ENCODE data around the gene SLC29A1.

Gene SLC29A1

GRCh38 chr6:44256775-44257024, 33.3 kb downstream of the SLC29A1 start:
- DNase-seq = no peak

- peak; percentile 82 for DNase-seq
These were observed 33.8 kb downstream of the SLC29A1 start, which contains the start of gene SLC35B2 for GRCh38 chr6:44257025-44257752. Gene SLC35B2, minus strand, starts transcription at chr6:44257528. Its CDS starts 118 bp downstream, at chr6:44257410.

DNA sequence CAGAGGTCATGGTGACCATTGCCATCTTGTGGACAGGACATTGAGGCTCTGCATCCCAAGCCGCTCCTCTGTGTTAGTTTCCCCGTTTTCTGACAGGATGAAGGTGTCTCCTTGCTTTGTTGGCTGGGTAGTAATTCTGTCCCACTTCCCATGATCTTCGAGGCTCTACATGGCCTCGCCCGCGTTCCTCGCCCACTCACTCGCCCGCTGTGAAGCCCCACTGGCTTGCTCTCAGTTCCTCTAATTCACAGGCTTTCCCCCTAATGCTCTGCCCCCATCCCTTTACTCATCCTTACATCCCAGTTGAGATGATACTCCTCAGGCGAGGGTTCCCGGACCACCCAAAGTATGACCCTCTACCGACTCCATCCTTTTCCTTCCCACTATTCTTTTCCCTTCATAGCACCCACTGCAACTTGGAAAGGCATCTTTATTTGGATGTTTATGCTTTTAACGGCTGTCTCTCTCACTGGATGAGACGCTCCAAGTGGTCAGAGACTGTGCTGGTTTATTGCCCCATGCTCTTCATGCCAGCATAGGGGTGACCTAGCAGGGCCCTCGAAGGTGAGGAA, 34.4 kb downstream of the SLC29A1 start:
- no peak for DNase-seq

- no peak for DNase-seq
These were observed 35.0 kb downstream of the SLC29A1 start for GRCh38 chr6:44258325-44258863.

DNA sequence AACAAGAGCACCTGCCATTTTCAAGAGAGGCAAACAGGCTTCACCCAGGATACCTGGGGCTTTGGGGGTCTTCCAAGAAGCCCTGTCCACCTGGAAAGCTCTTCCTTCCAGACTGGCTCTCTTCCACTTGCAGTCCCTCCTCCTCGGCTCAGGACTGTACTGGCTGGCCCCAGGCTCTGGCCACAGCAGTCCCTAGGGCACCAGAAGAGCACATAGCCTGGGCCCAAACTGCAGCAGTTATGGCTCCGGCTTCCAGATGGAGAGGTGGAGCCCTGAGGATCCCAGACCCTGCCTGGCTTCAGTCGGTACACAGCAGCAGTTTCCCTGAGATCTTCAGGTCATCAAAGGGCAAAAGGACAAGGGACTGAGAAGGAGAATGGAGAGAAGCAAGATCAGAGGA, 35.5 kb downstream of the SLC29A1 start:
- no peak for DNase-seq

DNA sequence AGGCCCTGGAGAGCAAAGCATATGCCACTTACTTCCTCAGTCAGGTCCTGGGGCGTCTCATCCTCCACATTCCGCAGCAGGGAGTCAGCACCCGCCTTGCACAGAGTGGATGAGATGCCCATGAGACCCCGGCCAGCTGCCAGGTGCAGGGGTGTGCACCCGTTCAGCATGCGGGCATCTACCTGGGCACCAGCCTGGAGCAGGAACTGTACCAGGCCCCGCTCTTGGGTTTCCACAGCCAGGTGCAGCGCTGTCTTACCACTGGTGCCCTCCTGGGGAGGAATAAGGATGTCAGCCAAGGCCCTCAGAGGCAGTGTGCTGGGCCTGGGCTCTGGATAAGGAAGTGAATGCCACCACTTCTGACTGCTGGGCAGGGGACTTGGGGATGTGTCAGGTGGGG, 36.6 kb downstream of the SLC29A1 start:
- no peak for DNase-seq

- DNase-seq = no peak
These were observed 37.3 kb downstream of the SLC29A1 start for GRCh38 chr6:44260451-44261297.

DNA sequence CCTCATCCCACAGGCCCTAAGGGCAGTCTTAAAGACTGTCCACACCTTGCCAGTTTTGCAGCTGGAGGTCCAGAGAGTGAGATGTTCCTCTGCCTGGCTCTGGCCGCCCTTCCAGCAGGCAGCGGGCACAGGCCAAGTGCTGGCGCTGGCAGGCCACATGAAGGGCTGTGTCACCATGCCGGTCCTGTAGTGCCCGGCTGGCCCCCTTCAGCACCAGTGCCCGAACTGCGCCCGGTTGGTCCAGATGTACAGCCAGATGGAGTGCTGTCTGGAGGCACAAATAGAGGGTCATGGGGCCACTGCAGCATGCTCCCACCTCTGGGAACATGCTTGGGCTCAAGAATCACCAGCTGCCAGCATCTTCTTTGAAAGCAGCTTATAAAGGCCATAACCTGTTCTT, 38.2 kb downstream of the SLC29A1 start:
- DNase-seq = no peak

- DNase-seq = no peak
These were observed 39.3 kb downstream of the SLC29A1 start for GRCh38 chr6:44262467-44263353.

- no peak for DNase-seq
These were observed 40.1 kb downstream of the SLC29A1 start for GRCh38 chr6:44263354-44264100.

- no peak for DNase-seq
These were observed 41.0 kb downstream of the SLC29A1 start for GRCh38 chr6:44264154-44265006.

DNA sequence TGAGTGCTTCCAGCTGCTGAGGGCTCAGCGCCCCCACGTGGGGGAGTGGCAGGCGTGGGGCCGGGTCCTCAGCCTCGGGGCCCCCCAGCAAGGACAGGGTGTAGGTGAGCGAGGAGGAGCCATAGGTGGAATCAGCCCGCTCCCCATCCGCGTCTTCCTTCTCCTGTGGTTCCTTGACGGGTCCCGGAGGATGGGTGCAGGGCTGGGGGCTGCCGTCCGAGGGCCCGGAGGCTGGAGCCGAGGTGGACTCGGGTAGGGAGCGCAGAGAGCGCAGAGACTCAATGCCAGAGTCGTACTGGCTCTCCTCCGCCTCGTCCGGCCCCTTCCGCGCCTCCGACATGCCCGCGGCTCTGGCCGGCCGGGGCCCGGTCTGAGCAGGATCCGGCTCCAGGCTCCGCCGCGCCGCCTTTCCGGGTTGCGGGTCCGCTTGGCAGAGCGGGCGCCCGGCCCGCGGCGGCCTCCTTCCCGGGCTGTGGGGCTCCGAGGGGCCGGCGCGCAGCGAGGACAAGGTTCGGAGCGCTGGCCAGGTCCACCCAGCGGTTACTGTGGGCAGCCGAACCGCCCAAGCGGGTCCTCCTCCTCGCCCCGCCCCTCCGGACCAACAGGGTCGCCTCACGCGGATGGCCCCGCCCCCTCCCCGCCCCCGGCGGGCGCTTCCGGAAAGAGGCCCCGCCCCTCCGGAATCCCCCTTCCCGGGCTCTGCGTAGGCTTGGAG, 41.8 kb downstream of the SLC29A1 start, which contains the start of gene NFKBIE:
TSS of gene NFKBIE (minus strand) at position 545 of the 715 bp plus-strand sequence. CDS start at position 340, 205 bp downstream.
- peak; percentile 93 for DNase-seq

DNA sequence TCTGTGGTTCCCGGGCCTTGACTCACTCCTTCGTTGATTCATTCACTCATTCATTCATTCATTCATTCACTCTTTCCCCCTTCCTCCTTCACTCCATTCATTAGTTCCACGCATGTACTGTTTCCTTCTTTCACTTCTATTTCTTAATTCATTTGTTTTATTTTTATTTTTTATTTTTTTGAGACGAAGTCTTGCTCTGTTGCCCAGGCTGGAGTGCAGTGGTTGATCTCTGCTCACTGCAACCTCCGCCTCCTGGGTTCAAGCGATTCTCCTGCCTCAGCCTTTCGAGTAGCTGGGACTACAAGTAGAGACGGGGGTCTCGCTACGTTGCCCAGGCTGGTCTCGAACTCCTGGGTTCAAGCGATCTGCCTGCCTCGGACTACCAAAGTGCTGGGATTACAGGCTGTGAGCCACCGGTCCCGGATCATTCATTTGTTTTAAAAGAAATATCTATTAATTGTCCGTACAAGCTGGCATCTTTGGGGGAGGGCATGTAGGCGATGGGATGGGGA, 42.4 kb downstream of the SLC29A1 start:
- no peak for DNase-seq

DNA sequence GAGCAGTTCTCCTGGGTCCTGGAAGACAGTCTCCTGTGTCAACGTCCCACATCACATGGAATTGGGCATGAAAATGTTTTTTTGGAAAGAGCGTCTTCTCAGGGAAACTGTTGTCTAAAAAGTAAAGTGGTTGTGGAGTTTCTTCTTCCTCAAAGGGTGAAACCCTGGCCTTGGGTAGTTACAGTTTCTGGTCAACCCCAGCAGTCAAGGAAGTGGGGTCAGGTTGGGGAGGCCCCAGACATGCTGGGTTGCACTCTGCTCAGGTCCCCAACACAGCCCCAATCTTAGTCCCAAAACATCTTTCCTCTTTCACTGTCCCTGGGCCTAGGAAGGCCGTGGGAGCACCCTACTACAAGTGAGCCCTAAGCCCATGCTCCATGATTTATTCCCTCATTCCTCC, 43.0 kb downstream of the SLC29A1 start:
- no peak for DNase-seq

GRCh38 chr6:44267252-44267651, 43.9 kb downstream of the SLC29A1 start:
- no peak for DNase-seq

DNA sequence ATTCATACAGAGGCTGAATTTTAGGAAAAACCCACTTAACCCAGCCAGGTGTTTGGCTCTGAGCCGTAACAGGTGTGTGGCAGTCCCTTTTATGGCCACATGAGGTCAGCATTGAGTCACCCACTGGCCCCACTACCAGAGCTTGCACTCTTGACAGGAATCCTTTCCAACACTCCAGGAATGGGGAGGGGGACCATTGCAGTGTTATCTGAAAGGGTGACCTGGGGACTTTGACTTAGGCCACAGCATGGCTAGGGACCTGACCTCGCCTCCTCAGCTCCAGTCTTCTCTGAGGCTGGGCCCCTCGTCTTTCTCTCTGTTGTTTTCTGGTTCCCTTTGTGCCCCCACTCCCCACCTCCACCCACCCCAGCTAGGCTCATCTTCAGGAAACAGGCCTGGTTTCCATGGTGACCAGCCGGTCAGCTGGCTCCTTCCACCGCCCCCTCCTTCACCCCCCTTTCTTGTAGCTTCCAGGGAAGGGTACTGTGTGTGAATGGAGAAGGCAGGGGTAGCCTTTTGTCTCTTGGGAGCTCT, 44.8 kb downstream of the SLC29A1 start:
- peak; percentile 40 for DNase-seq

DNA sequence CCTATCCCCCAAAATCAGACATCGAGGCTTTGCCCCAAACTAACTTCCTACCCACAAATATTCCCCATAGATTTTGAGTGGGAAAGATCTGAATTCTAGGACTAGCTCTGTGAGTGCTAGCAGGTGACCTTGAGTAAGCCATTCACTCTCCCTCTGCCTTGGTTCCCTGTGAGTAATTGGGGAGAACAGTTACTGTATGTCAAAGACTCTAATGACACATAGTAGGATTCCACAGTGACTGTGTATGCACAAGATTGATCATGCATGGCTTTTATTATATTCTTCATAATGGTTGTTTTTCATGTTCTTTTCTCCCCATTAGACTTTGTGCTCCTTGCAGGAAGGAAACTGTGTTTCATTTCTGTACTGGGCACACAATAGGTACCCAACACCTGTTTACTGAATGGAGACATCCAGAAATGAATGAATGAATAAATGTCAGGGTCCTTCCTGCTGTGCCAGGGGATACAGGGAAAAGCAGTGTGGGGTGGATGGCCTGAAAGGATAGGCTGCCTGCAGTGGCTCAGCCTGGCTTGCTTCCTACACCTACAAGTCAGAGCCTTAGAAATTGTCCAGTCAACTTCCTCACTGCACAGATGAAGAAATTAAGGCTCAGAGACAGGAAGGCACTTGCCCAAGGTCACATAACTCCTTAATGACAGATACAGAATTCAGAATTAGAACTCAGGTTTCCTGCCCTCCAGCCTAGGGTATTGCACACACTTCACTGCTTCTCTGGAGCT, 46.0 kb downstream of the SLC29A1 start:
- no peak for DNase-seq

DNA sequence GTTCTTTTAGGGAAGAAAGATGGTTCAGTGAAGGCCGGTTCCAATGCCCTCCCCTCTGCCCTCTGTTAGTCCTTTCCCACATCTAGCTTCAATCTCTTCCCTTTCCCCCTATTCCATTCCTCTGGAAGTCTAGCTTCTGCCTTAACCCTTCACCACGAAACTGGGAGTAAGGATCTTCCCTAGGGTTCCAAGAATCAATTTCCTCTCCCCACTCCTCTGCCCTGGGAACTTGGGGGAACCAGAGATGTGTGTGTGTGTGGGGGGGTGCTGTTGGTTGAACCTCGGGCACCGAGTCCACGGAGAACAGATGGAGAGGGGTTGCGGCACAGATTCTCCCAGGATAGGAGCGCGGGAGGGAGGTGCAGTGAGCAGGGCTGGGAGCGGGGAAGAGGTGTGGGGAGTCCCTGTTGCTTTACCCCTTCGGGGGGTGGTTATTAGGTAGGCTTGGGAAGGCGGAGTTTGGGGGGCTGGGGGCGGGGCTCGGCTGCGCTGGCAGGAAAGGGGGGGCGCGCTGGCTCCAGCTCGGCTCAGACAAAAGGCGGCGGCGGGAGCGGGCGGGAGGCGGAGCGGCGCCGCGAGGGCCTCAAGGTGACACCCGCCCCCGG, 46.6 kb downstream of the SLC29A1 start, which contains the start of gene TMEM151B:
TSS of gene TMEM151B (plus strand) at position 530 of the 605 bp plus-strand sequence. CDS start 293 bp downstream, outside the sequence.
- DNase-seq = peak; percentile 11

Data from NCI-H1092 (cell line).